Colonic mucosa (tissue), 4 donors: ENCODE results near the gene BORCS5. TPM values are rescaled to one million over a fixed set of nuclear protein-coding genes. Genes with fewer than 3 reads are reported as not detected.

ENCODE experiments used
- DNase-seq: peaks from one replicate; pipeline ENCODE4 v3.0.0-alpha.2; 2020
- H3K27ac ChIP-seq: fragments of 200-600 bp; one replicate; pipeline ENCODE4 v1.8.0; 2021
- H3K27me3 ChIP-seq: fragments of 200-600 bp; one replicate; pipeline ENCODE4 v1.8.0; 2021
- H3K36me3 ChIP-seq: fragments of 200-600 bp; one replicate; pipeline ENCODE4 v1.8.0; 2021
- H3K4me1 ChIP-seq: fragments of 200-600 bp; one replicate; pipeline ENCODE4 v1.8.0; 2021; ENCODE audit warnings: mild to moderate bottlenecking
- H3K4me3 ChIP-seq: fragments of 200-600 bp; one replicate; pipeline ENCODE4 v1.8.0; 2021
- H3K9ac ChIP-seq, 2 donors: one replicate each; pipeline ENCODE4 v1.7.0; 2013; ENCODE audit warnings: control low read depth in 2 of 2, low read depth in 2 of 2, low read length in 2 of 2
- H3K9me3 ChIP-seq: fragments of 200-600 bp; one replicate; pipeline ENCODE4 v1.8.0; 2021
- CTCF ChIP-seq: fragments of 200-600 bp; IDR thresholded peaks from one replicate; pipeline ENCODE4 v1.8.0; 2022; ENCODE audit warnings: antibody characterized with exemption, mild to moderate bottlenecking
- intact Hi-C: fragments of 100-400 bp; cut with DNase I; formaldehyde crosslinking; loops from one replicate; pipeline ENCODE4 v1.14.1; 2022
- total RNA-seq, 2 donors: library from RNA; stranded (reverse); fragmentation: NEBNext Ultra II Directional in 1 of 2; extraction: Animal tissue kit (Norgen Biotek cat#: 25700) in 1 of 2; gene quantifications; one replicate each; pipeline ENCODE4 v1.2.1, GENCODE V29; 2021
- donor health status: healthy.
- donor health status: DM: no; HTN: no; CAD: no.
- donor health status: DM: no; HTN: no; CAD: no.

Gene BORCS5
- total RNA-seq, 2 donors from 2014 or later, result 10.7 to 12.4 TPM

DNA sequence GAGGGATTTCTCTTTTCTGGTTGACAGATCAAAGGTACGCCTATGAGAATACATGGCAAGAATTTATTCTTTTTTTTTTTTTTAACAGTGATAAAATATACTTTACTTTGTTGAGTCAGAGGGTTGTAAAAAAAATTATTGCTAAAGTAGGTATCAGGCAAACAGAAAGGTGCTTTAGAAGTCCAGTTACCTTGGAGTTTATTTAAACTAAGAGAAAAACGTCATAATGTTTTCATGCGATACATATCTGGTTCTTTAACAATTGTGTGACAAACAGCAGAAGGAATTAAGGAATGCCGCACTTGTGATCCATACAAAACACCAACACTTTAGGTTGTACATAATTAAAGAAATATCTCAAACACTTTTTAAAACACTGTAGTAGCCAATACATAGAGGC is 94.2 kb downstream of the BORCS5 start:
- H3K4me1 ChIP-seq, result no peaks in the 10 kb centered on the region
- intact Hi-C loops, result no loop called here
- no peaks in the 10 kb centered on the region for H3K9me3 ChIP-seq
- no peaks in the 10 kb centered on the region for H3K27me3 ChIP-seq
- H3K27ac ChIP-seq, result peak overlapping the region; percentile 55
- no peaks in the 10 kb centered on the region for H3K36me3 ChIP-seq
- DNase-seq, result no peak
- no peak for TF ChIP-seq CTCF
- H3K4me3 ChIP-seq, result no peak overlapping the region
- peak overlapping the region in 1 of 2 donors; percentile 21 for H3K9ac ChIP-seq

GRCh38 chr12:12452326-12452902 is 95.5 kb downstream of the BORCS5 start:
- Histone ChIP-seq H3K27ac (no peak overlapping the region), H3K9me3 (no peaks in the 10 kb centered on the region), H3K4me3 (no peak overlapping the region), H3K27me3 (no peaks in the 10 kb centered on the region), H3K4me1 (no peaks in the 10 kb centered on the region), H3K36me3 (no peaks in the 10 kb centered on the region), H3K9ac (no peak overlapping the region)
- intact Hi-C loops, result no loop called here
- no peak for DNase-seq
- no peak for TF ChIP-seq CTCF

DNA sequence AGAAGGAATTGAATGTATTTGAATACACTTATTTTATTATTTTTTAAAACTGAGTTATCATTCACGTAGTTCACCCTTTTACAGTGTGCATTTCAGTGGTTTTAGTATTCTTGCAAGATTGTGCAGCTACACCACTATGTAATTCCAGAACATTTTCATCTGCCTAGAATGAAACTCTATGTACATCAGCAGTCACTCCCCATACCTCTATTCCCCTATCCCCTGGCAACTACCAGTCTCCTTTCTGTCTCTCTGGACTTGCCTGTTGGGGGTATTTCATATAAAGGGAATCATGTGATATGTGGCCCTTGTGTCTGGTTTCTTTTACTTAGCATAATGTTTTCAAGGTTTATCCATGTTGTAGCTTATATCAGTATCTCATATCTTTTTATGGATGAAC is 96.8 kb downstream of the BORCS5 start:
- TF ChIP-seq CTCF, result no peak
- DNase-seq, result no peak

GRCh38 chr12:12454315-12454714 is 97.4 kb downstream of the BORCS5 start:
- DNase-seq, result no peak
- Histone ChIP-seq H3K27ac (no peak overlapping the region), H3K9me3 (no peaks in the 10 kb centered on the region), H3K36me3 (no peaks in the 10 kb centered on the region), H3K4me3 (no peak overlapping the region), H3K9ac (no peak overlapping the region), H3K27me3 (no peaks in the 10 kb centered on the region), H3K4me1 (no peaks in the 10 kb centered on the region)
- intact Hi-C loops, result no loop called here
- no peak for TF ChIP-seq CTCF

More for the DNA sequence above, 96.8 kb downstream of the BORCS5 start:
- Histone ChIP-seq H3K9ac (no peak overlapping the region), H3K27me3 (no peaks in the 10 kb centered on the region), H3K4me1 (no peaks in the 10 kb centered on the region), H3K4me3 (no peak overlapping the region), H3K36me3 (no peaks in the 10 kb centered on the region), H3K9me3 (no peaks in the 10 kb centered on the region), H3K27ac (no peak overlapping the region)
- intact Hi-C loops, result no loop called here

DNA sequence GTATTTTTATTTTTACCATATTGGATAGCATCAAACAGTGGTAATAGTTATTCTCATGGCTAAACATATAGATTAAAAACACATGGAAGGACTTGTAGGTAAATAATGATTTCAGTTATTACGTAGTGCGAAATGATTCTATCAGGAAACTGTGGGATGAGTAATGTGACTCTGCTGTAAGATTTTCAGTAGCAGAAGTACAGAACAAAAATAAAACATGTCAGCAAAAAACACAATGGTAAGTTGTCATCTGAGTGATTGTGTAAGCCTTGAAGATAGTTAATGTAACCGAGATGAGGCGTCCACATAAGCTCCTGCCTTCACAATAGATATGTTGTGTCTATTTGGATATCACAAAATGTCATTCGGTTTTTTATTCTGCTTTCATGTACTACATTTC is 99.8 kb downstream of the BORCS5 start:
- Histone ChIP-seq H3K9me3 (no peaks in the 10 kb centered on the region), H3K4me1 (no peaks in the 10 kb centered on the region), H3K4me3 (no peak overlapping the region), H3K27me3 (no peaks in the 10 kb centered on the region), H3K36me3 (no peaks in the 10 kb centered on the region), H3K9ac (no peak overlapping the region), H3K27ac (no peak overlapping the region)
- intact Hi-C loops, result no loop called here
- no peak for DNase-seq
- TF ChIP-seq CTCF, result no peak
